OCI-M2 (cell line): ENCODE results near the gene PRSS58.

ENCODE experiments used
- DNase-seq: peaks from one replicate; lab custom pipeline; 2025; ENCODE audit not compliant: unreplicated experiment; lab: John Stamatoyannopoulos, UW

The PRSS58 gene

GRCh38 chr7:142257958-142258357 is at the start of gene PRSS58:
Gene PRSS58, minus strand, starts transcription at chr7:142258058. Its CDS starts 351 bp downstream, at chr7:142257707.
- DNase-seq: no peak

GRCh38 chr7:142307246-142307900 is 49.5 kb upstream of the PRSS58 start:
- DNase-seq: no peak

GRCh38 chr7:142303650-142304049 is 45.8 kb upstream of the PRSS58 start:
- DNase-seq: no peak

- DNase-seq: no peak
Measured at GRCh38 chr7:142301923-142302550, 44.2 kb upstream of the PRSS58 start.

- DNase-seq: no peak
Measured at GRCh38 chr7:142301299-142301698, 43.4 kb upstream of the PRSS58 start.

GRCh38 chr7:142300689-142301088 is 42.8 kb upstream of the PRSS58 start:
- no peak for DNase-seq

- DNase-seq: no peak
Measured at GRCh38 chr7:142299237-142299781, 41.5 kb upstream of the PRSS58 start.

GRCh38 chr7:142298627-142299026 is 40.8 kb upstream of the PRSS58 start:
- DNase-seq: no peak

GRCh38 chr7:142298009-142298408 is 40.2 kb upstream of the PRSS58 start:
- no peak for DNase-seq

- DNase-seq: no peak
Measured at GRCh38 chr7:142280263-142280662, 22.4 kb upstream of the PRSS58 start.

GRCh38 chr7:142279601-142280000 is 21.7 kb upstream of the PRSS58 start:
- DNase-seq: no peak

GRCh38 chr7:142275028-142275427 is 17.2 kb upstream of the PRSS58 start:
- no peak for DNase-seq

- DNase-seq: no peak
Measured at GRCh38 chr7:142272841-142273240, 15.0 kb upstream of the PRSS58 start.

GRCh38 chr7:142263598-142264380 is 5.9 kb upstream of the PRSS58 start:
- no peak for DNase-seq

GRCh38 chr7:142250705-142251104 is 7.2 kb downstream of the PRSS58 start:
- DNase-seq: no peak

- DNase-seq: no peak
Measured at GRCh38 chr7:142249918-142250317, 7.9 kb downstream of the PRSS58 start.

GRCh38 chr7:142248166-142249160 is 9.4 kb downstream of the PRSS58 start:
- DNase-seq: no peak

- DNase-seq: no peak
Measured at GRCh38 chr7:142243823-142244222, 14.0 kb downstream of the PRSS58 start.

GRCh38 chr7:142240546-142240945 is 17.3 kb downstream of the PRSS58 start:
- no peak for DNase-seq

- no peak for DNase-seq
Measured at GRCh38 chr7:142231716-142232115, 26.1 kb downstream of the PRSS58 start.
